Measurements from ENCODE around the gene SLC37A2.

DNA sequence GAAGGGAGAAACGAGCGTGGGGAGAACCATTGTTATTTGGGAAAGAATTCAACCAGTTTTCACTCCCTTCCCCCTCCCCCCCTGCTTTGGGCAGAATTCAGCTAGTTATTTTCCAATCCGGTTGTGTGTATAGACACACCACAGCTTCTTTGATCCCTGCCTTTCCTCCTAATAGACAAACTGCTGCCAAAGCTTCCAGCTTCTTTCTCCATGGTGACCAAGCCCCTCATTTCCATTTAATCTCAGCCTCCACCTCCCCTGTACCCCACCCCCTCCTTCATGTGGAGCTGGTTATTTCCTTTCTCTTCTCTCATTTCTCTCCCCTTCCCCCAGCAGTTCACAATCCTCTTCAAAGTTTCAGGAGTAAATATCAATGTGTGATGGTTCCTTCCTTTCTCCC, 76.7 kb downstream of the SLC37A2 start:
- TF ChIP-seq, protein P1, sequence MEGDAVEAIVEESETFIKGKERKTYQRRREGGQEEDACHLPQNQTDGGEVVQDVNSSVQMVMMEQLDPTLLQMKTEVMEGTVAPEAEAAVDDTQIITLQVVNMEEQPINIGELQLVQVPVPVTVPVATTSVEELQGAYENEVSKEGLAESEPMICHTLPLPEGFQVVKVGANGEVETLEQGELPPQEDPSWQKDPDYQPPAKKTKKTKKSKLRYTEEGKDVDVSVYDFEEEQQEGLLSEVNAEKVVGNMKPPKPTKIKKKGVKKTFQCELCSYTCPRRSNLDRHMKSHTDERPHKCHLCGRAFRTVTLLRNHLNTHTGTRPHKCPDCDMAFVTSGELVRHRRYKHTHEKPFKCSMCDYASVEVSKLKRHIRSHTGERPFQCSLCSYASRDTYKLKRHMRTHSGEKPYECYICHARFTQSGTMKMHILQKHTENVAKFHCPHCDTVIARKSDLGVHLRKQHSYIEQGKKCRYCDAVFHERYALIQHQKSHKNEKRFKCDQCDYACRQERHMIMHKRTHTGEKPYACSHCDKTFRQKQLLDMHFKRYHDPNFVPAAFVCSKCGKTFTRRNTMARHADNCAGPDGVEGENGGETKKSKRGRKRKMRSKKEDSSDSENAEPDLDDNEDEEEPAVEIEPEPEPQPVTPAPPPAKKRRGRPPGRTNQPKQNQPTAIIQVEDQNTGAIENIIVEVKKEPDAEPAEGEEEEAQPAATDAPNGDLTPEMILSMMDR (IDR thresholded peaks at IDR 0.05) = no peak
- TF ChIP-seq POLR2A (IDR thresholded peaks at IDR 0.05) = no peak

Measured in esophagus squamous epithelium (tissue), 4 donors.